HepG2 (cell line): ENCODE results near the gene PLIN5. TPM values are rescaled to one million over a fixed set of nuclear protein-coding genes. Genes with fewer than 3 reads are reported as not detected.
A peak's percentile ranks its signal among the peaks of the same experiment; 100 is the strongest.

ENCODE experiments used
- ATF1 ChIP-seq: IDR thresholded peaks from 2 replicates; pipeline ENCODE4 v1.6.1; 2016; ENCODE audit warnings: mild to moderate bottlenecking, control low read depth
- CSRNP1 ChIP-seq: sonication (generic); formaldehyde crosslinking; IDR thresholded peaks from 2 replicates; pipeline ENCODE4 v1.8.1; 2023; ENCODE audit warnings: mild to moderate bottlenecking, missing genetic modification reagents
- DNMT3B ChIP-seq: conservative IDR thresholded peaks from 2 replicates; pipeline ENCODE4 v1.6.1; 2016; ENCODE audit warnings: missing biosample characterization, control low read depth
- FOSL2 ChIP-seq: sonication (generic); formaldehyde crosslinking; IDR thresholded peaks from 2 replicates; pipeline ENCODE4 v1.4.0; 2020; ENCODE audit warnings: missing genetic modification reagents
- FOXJ3 ChIP-seq: sonication (generic); formaldehyde crosslinking; IDR thresholded peaks from 2 replicates; pipeline ENCODE4 v1.4.0; 2020; ENCODE audit warnings: missing genetic modification reagents, mild to moderate bottlenecking, borderline replicate concordance
- HMGXB3 ChIP-seq: sonication (generic); formaldehyde crosslinking; IDR thresholded peaks from 2 replicates; pipeline ENCODE4 v1.4.0; 2020; ENCODE audit warnings: missing genetic modification reagents, borderline replicate concordance
- IRX3 ChIP-seq: sonication (generic); formaldehyde crosslinking; IDR thresholded peaks from 2 replicates; pipeline ENCODE4 v1.8.1; 2023; ENCODE audit warnings: mild to moderate bottlenecking, low read depth, missing genetic modification reagents, borderline replicate concordance
- RFXANK ChIP-seq: IDR thresholded peaks from 2 replicates; pipeline ENCODE4 v1.6.1; 2016
- SMARCC2 ChIP-seq: fragments of 450-650 bp; IDR thresholded peaks from 2 replicates; pipeline ENCODE4 v1.6.1; 2017; ENCODE audit warnings: antibody characterized with exemption, mild to moderate bottlenecking
- YEATS2 ChIP-seq: sonication (generic); formaldehyde crosslinking; IDR thresholded peaks from 2 replicates; pipeline ENCODE4 v1.4.0; 2020; ENCODE audit warnings: missing genetic modification reagents, borderline replicate concordance
- ZBTB2 ChIP-seq: sonication (generic); formaldehyde crosslinking; IDR thresholded peaks from 2 replicates; pipeline ENCODE4 v1.8.0; 2022; ENCODE audit warnings: low read depth, missing genetic modification reagents
- ZMAT3 ChIP-seq: sonication (generic); formaldehyde crosslinking; conservative IDR thresholded peaks from 2 replicates; pipeline ENCODE4 v1.7.0; 2021; ENCODE audit warnings: missing genetic modification reagents
- ZNF318 ChIP-seq: sonication (generic); formaldehyde crosslinking; IDR thresholded peaks from 2 replicates; pipeline ENCODE4 v1.4.0; 2020; ENCODE audit warnings: mild to moderate bottlenecking, missing genetic modification reagents
- polyA plus RNA-seq, 8 experiments: library from polyadenylated mRNA; depleted of rRNA in 3 of 8; stranded (reverse) in 7 of 8; unstranded in 1 of 8; fragments of >200 nt; fragmentation: Illumina TruSeq in 4 of 8; extraction: Trizol in 4 of 8; gene quantifications; 2 replicates each; pipeline versions ENCODE4 v1.2.1 to v1.2.3, GENCODE V29; 2011 to 2016; ENCODE audit warnings: low read depth in 4 of 8, missing spikeins in 1 of 8, mixed read lengths in 1 of 8; ENCODE audit not compliant: insufficient read depth in 1 of 8
- total RNA-seq, 5 experiments: library from RNA; depleted of rRNA; stranded (reverse); fragments of >200 nt; fragmentation: Illumina TruSeq; extraction: Trizol; gene quantifications; 2 replicates each; pipeline ENCODE4 v1.2.3, GENCODE V29; 2016; ENCODE audit warnings: low read depth in 1 of 5

PLIN5 gene
- total and polyA plus RNA-seq, 2 of the 13 experiments (the other 11 are each of a cell fraction or from before 2014, with no cell fraction given) = 1.8 to 4.8 TPM

GRCh38 chr19:4518345-4519171 is 16.5 kb downstream of the PLIN5 start, which contains the start of gene PLIN4 (continued):
- TF ChIP-seq CSRNP1 (CRISPR knock-in tag) = peak; percentile 41; the same call in 1 of the 2 replicates
- TF ChIP-seq DNMT3B = no peak
- no peak for TF ChIP-seq IRX3
- no peak for TF ChIP-seq ATF1 (CRISPR knock-in tag)
- TF ChIP-seq ZMAT3 = no peak
- no peak for TF ChIP-seq SMARCC2
- no peak for TF ChIP-seq YEATS2 (CRISPR knock-in tag)
- no peak for TF ChIP-seq ZBTB2 (CRISPR knock-in tag)
- no peak for TF ChIP-seq ZNF318 (CRISPR knock-in tag)
- TF ChIP-seq HMGXB3 (CRISPR knock-in tag) = no peak
- TF ChIP-seq RFXANK = no peak
- no peak for TF ChIP-seq FOSL2 (CRISPR knock-in tag)
- TF ChIP-seq FOXJ3 (CRISPR knock-in tag) = no peak
